Hypothalamus (tissue), 51 donors: Measurements from ENCODE around the gene TNK2.
A peak's percentile ranks its signal among the peaks of the same experiment; 100 is the strongest.

Experiments
- DNase-seq, 51 donors: peaks; one replicate each; lab custom pipeline; 2025; lab: John Stamatoyannopoulos, UW

The TNK2 gene

DNA sequence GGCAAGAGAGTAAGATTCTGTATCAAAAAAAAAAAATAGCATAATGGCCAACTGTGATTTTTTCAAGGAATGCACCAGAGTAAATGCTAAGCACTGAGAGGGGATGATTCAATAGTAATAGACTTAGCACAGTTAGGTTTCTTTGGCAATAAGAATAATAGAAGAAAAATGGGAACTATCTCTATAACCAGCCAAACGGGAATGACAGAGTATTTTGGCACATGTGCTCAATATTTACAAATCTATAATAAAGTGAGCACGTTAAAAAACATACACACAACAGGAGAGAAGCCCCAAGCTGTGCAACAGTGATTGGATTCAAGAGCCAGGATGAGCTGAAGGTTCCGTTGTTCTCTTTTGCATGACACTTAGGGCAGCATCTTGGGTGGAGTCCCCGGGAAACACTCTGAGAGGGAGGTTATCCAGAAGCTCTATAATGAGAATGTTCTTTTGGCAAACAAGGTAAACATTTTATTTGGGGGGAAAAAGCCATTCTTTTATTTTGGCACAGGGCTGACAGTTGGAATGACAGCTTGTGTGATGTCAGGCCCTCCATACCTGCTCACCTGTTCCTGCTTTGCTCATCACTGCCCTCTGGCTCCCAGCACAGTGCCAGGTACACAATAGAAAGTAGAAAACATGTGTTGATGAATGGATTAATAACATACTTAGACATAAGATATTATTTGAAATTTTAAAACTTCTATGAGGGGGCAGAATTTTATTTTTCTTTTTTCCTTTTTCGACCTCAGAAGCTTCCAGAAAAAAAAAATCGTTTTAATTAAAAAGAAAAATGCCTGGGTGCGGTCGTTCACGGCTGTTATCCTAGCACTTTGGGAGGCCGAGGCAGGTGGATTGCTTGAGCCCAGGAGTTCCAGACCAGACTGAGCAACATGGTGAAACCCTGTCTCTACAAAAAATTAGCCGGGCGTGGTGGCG is 52.6 kb downstream of the TNK2 start:
- DNase-seq: no peak

DNA sequence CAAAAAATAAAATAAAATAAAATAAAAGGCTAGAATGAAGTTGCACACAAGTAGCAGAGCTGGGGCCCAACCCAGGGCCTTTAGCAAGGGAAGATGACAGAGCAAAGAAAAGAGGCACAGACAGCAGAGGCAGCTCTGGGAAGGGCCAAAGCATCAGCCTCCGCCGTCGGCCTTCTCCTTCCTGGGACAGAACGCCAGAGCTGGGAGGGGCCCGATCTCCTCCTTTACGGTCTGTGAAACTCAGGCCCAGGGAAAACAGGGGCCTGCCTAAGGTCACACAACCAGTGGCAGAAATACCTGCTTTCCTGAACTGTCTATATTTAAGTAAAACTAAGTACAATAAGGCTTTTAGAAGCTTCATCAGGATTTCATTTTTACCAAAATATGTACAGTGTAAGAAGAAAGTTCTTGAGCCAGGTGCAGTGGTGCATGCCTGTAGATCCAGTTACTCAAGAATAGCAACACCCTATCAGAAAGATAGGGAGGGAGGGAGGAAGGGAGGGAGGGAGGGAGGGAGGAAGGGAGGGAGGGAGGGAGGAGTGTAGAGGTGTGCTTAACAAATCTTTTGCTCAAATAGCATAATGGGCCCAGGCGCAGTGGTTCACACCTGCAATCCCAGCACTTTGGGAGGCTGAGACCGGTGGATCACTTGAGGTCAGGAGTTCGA is 53.6 kb downstream of the TNK2 start:
- no peak for DNase-seq

DNA sequence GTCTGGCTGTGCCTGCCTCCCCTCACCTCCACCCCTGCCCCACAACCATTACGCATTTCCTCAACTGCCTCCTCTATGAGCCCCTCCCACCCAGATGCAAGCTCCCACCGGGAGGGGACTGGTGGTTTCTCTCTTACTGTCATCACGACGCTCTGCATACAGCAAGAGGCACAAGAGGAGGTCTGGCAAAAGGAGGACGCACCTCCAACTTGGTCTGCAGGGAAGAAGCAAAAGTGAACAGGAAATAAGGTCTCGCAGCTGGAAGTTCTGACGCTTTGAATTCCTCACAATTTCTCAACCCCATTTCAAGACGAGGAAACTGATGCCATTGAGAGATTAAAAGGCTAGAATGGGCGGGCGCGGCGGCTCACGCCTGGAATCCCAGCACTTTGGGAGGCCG is 54.4 kb downstream of the TNK2 start:
- no peak for DNase-seq

DNA sequence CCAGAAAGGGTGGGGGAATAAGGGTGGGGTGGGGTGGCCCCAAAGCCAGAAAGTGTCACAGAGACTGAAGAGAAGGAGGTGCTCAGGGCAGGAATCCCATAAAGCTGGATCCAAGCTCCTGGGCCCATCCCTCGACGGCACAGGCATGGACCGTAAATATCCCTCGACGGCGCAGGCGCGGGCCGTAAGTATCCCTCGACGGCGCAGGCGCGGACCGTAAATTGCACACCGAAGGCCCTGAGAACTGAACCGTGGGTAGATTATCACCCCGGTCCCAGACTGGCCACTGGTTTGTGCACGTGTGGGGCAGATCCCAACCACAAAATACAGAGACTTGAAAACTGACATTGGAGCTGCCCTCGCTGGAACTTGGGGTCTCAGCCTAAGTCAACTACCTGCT is 55.3 kb downstream of the TNK2 start:
- DNase-seq: no peak

DNA sequence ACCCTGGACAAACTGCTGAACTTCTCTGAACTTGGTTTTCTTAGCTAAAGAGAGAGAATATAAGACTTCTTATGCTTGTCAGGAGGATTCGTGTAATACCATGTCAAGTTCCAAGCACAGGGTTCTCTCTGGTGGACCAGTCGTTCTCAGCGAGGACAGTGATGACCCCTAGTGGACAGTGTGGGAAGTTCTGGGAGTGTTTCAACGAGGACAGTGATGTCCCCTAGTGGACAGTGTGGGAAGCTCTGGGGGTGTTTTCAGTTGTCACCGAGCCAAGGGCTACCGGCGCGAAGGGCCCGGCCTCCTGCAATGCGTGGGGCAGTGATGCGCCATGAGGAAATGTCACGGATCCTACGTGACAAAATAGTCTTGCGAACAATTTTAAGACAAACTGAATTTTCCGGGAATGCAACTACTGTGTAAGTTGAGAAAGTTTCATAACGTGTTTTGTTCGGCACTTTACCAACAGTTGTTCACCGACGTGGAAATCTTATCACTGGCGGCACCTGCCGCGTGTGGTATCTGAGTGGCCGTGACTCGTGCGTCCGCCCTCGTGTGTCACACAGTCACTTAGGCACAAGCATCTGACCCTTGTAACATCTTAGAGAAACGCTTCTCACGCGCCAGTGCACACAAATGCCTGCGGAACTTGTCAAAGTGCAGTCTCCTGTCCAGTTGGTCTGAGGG is 57.4 kb downstream of the TNK2 start:
- DNase-seq: peak in 48 of 51 donors; percentile 11 to 91 (median 72)

DNA sequence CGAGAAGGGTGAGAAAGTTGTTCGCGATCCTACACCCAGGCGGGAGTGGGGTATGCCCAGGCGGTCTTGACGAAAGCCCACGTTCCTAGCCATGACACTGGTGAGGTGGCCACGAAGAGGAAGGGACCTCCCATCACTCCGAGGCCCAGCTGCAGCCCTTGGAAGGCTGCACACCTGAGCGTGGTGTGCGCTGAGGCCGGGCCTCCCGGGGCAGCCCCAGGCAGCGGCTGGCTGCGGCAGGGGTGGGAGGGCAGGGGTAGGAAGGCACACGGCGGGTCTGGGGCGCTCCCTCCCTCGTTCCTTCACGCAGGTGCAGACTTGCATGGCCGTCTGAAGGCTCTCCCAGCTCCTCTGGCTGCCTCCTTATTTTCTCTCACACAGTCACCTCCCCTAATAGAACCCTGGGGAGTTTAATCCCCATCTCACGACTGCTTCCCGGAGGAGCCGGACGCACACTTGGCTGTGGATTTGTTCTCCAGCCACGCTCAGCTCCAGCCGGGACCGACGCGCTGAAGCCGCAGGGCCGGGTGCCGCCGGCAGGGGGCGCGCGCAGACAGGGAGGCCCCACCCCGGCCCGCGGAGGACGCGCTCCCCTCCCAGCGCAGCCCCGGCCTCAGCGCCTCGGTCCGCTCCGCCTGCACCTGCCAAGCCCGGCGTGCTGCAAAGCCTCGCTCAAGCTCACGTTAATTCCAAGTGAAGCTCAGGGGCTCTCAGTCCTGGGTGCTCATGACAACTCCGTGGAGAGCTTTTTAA is 58.9 kb downstream of the TNK2 start:
- peak in 3 of 51 donors; percentile 18 to 65 (median 37) for DNase-seq

DNA sequence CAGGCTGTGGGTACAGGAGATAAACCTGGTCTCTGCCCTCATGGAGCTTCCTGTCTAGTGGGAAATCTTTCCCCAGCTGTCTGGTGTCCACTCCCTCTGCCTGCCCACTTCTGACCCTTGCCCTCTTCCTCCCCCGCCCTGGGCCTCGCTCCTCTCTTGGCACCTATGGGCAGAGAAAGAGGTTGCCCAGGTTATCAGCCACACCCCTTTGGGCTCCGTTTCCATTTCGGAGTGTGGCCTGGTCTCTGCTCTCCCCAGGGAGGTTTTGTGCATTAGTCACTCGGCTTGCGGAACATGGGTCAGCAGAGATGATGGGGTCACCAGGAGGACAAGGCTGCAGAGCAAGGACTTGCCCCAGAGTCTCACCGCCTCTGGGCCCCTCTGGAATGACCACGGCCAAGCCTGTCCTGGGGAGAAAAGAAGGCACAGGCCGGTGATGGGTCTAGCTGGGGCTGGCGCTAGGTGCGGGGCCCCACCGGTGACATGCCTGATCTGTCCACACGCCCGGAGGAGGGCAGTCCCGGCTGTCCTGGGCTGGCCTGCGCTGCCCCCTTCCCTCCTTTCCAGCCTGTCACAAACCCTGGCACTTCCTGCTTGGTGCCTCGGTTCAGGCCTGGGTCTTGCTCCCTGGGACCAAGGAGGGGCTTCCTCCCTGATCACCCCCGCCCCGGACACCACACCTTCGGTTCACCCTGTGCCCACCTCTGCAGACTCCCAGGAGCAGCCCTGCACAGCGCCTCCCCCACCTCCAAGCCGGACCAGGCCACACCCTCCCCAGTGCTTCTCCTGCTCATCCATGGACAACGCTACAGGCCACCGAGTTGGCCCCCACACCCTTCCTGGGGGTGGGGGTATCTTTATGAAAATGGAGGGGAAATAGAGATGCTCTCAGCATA is 61.0 kb downstream of the TNK2 start:
- no peak for DNase-seq

DNA sequence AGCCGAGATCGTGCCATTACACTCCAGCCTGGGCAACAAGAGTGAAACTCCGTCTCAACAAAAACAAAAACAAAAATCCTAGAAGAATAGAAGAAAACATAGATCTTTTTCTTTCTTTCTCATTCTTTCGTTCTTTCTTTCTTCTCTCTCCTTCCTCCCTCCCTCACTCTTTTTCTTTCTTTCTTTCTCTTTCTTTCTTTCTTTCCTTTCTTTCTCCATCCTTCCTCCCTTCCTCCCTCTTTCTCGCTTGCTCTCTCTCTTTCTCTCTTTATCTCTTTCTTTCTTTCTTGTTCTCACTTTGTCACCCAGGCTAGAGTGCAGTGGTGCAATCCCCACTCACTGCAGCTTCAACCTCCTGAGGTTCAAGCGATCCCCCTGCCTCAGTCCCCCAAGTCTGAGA is 62.9 kb downstream of the TNK2 start:
- no peak for DNase-seq

DNA sequence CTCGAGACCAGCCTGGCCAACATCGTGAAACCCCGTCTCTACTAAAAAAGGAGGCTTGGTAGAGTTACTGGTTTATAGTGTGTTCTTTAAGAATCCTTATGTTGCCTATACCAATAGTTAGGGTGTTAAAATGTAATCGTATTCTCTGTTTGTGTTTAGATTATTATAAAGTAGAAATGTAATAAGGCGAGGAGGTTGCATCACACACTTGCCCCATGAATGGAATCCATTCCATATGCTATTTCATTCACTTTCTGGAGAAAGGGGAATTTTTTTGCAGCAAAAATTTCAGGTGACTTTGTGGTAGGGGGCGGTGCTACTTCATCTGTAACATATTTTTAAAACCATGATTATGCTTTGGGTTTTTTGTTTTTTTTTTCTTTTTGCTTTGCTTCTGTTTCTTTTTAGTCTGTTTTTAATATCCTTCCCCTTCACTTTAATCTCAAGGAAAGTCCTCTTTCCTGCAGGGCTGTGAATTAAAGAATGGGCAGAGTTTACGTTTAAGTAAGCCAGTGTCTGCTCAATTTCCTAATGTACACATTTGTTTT is 63.6 kb downstream of the TNK2 start:
- no peak for DNase-seq

DNA sequence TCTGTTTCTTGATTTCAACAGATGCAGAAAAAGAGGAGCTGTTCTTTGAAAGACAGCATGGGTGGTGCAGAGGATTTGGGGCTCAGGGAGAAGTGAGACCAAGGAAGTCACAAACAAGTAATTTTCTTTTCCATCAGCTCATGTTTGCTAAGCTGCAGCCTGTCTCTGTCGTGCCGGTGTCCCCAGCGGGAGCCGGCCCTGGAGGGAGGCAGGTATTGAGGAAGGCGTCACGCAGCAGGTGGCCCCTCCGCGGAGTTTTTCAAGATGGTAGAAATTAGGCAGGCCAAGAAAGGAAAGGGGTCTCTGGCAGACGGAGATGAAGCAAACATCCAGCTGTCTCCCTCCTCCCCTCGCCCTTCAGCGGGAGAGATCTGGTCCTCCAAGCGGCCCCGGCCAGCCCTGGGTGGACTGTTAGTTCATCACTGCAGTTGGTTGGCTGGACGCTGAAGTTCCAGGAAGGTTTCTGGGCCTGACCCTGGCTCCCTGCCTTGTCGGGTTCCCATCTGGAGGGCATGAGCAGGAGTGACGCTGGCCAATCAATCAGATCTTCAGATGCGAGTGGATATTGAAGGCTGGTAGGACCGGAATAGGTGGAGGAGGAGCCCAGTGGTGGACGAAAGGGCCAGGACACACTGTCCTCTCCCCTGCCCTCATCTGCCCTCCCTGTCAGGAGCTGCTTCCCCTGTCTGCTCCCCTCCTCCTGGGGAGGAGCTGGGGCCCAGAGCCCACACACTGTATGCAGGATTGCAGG is 68.9 kb downstream of the TNK2 start:
- peak in 1 of 51 donors; percentile 2 for DNase-seq

DNA sequence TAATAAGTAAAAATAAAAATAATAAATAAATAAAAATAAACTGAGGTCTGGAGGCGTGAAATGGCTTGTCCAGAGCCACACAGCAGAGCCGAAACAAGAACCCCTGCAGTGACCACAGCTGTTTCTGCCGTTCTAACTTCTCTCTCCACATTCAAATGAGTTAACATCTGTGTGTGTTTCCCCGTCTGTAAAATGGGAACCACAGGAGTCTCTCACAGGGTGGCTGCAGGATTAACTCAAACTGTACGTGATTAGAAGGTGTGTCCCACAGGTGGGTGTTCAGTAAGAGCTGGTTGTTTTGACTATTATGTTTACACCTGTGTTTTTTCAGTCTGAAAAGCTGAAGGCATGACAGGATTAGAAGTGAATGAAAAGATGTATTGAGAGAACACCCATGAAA is 69.6 kb downstream of the TNK2 start:
- DNase-seq: no peak

DNA sequence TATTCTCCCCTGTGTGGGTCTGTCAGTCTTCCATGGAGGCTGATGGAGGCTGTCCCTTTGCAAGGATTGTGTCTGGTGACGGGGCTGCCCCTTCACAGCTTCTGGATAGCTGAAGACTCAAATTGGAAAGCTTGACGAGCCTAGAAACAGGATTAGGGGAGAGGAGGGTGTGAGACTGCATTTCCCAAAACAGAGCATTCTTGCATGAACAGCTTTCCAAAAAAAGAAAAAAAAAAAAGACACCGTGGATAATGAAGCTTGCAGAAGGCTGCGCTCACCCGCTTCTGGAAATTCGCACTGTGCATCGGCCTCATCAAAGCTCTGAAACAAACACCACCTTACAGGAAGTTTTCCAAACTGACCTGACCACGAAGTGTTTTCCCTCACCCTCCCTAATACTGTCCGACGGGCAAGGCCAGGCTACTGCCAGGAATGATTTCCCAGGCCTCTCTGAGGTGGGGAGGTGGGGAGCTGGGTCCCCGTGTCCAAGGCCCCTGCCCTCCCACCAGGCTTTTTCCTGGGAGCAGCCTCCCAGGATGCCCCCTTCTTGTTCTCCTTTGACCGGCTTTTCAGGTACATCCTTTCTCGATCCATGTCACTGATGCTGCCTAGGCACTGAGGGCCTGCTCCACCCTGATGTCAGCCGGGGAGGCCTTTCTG is 71.7 kb downstream of the TNK2 start:
- DNase-seq: no peak

DNA sequence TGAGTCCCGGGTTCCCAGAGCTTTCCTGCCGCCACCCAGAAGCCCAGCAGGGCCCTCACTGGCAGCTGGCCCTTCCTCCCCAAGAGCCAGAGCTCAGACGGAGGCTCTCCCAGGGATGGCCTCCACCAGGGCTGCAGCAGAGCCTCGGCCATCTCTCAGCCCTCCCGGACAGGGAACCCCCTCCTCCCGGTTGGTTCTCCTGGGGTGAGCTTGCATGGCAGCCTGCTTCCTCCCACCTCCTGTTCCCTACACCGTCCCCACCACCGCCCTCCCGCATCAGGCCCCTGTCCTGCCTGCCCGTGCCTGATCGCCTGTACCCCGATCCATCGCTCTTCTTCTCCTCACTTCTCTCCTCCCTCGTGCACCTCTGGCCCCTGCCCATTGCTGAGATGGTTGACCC is 72.6 kb downstream of the TNK2 start:
- no peak for DNase-seq

DNA sequence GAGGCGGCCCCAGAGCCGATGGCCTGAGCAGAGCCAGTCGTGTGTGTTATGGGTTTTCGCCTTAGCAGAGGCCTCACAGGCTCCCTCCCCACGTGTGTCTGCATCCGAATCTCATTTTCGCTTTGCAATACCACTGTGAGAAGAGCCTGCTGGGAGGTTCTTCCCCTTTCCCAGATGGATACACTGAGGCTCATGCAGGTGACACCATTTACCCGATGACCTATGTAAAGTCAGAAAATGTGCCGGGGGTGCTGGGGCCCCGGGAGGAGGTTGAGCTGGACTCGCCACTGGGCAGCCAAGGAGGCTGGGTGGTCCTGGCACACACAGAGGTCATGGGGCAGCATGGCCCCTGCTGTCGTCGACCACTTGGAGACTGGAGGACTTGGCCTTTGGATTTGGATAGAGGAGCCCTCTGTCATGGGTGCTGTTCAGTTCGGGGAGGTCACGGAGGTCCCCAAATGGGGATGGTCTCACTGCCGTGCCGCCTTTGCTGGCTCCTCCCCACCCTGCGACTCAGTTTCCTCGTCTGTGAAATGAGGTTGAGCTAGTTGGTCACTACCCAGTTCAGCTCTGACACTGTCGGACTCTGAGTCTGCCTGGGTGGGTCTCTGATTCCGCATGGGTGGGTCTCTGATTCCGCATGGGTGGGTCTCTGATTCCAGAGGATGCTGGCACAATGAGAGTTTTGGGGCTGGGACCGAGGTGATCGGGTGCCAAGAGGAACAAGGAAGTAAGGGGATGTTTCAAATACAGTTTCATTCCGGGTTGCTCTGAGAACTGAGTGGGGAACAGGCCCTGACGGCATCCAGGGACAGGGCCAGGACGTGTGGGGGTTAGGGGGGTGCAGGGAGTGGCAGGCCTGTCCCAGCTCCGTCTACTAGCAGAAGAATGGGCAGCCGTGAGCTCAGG is 73.4 kb downstream of the TNK2 start:
- DNase-seq: no peak

DNA sequence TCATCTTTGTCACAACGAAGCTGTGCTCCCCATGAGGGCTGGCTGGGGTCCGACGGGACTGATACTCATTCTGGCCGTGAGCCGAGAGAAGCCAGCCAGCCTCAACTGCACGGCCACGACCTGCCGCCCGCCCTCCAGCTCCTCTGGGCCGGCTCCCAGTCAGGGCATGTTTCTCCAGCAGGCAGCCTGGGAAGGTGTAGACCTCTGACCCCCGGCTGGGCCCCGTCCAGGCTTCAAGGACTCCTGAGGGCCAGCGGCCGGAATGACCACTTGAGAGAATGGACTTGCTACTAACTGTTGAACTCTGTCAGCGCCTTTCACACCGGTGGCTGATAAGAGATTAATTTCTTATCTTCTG is 78.5 kb downstream of the TNK2 start:
- no peak for DNase-seq

DNA sequence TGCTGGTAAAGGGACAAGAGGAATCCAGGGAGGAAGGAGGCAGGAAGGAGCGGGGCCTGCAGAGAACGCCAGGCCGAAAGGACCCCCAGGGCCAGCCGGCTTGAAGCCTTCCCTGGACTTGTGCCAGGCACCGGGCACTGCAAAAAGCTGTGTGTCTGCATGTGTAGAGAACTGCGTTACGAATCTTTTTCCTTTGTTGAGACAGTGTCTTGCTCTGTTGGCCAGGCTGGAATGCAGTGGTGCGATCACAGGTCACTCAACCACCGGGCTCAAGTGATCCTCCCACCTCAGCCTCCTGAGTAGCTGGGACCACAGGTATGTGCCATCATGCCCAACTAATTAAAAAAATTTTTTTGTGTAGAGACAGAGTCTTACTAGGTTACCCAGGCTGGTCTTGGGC is 79.6 kb downstream of the TNK2 start:
- DNase-seq: no peak
